HFFc6 (cell line): ENCODE results near the gene MRPS5. TPM values are rescaled to one million over a fixed set of nuclear protein-coding genes. Genes with fewer than 3 reads are reported as not detected.

Experiments used
- DNase-seq: peaks from one replicate; pipeline ENCODE4 v3.0.0-alpha.2; 2018
- H3K27ac Mint-ChIP-seq: 2 replicates; pipeline ENCODE4 v1.8.0; 2020; ENCODE audit warnings: mild to moderate bottlenecking, mixed read lengths
- H3K27me3 Mint-ChIP-seq: 2 replicates; pipeline ENCODE4 v1.8.0; 2021; ENCODE audit warnings: mild to moderate bottlenecking, moderate library complexity, mixed read lengths; ENCODE audit not compliant: insufficient read depth
- H3K36me3 Mint-ChIP-seq: 2 replicates; pipeline ENCODE4 v1.8.0; 2021; ENCODE audit warnings: low read depth, mixed read lengths
- H3K4me1 Mint-ChIP-seq: 2 replicates; pipeline ENCODE4 v1.8.0; 2020; ENCODE audit warnings: low read depth, mixed read lengths
- H3K4me3 Mint-ChIP-seq: 2 replicates; pipeline ENCODE4 v1.8.0; 2020; ENCODE audit warnings: mild to moderate bottlenecking, moderate library complexity, mixed read lengths
- H3K9me3 Mint-ChIP-seq: 2 replicates; pipeline ENCODE4 v1.8.0; 2020; ENCODE audit warnings: mild to moderate bottlenecking, mixed read lengths
- CTCF ChIP-seq: fragments of 200-600 bp; sonication (generic); IDR thresholded peaks from 2 replicates; pipeline ENCODE4 v1.5.0; 2021; ENCODE audit warnings: antibody characterized with exemption, mild to moderate bottlenecking
- total RNA-seq, 6 experiments: library from RNA; stranded (reverse); fragmentation: NEBNext Ultra II Directional; extraction: Animal tissue kit (Norgen Biotek cat#: 25700); gene quantifications; 2 replicates in 1 of 6; 3 replicates in 5 of 6; pipeline ENCODE4 v1.2.3, GENCODE V29; 2021

Gene MRPS5
- total RNA-seq, 6 experiments from 2014 or later, result 39.8 to 46.0 (median 41.3) TPM

- no peaks in the 10 kb centered on the region for H3K9me3 Mint-ChIP-seq
- peaks cover 47% of the 10 kb centered on the region for H3K27me3 Mint-ChIP-seq
- peak overlapping the region; percentile 40 for H3K4me3 Mint-ChIP-seq
- H3K36me3 Mint-ChIP-seq, result no peaks in the 10 kb centered on the region
- H3K4me1 Mint-ChIP-seq, result no peaks in the 10 kb centered on the region
- TF ChIP-seq CTCF, result no peak
- DNase-seq, result no peak
- H3K27ac Mint-ChIP-seq, result no peak overlapping the region
Measured at GRCh38 chr2:95077530-95077825, 44.1 kb downstream of the MRPS5 start.

- no peak overlapping the region for H3K27ac Mint-ChIP-seq
- peak; percentile 33 for DNase-seq
- no peaks in the 10 kb centered on the region for H3K4me1 Mint-ChIP-seq
- H3K9me3 Mint-ChIP-seq, result no peaks in the 10 kb centered on the region
- peak; percentile 89 for TF ChIP-seq CTCF
- H3K27me3 Mint-ChIP-seq, result peaks cover 52% of the 10 kb centered on the region
- H3K36me3 Mint-ChIP-seq, result no peaks in the 10 kb centered on the region
- peak overlapping the region; percentile 77 for H3K4me3 Mint-ChIP-seq
Measured at GRCh38 chr2:95076705-95077529, 44.7 kb downstream of the MRPS5 start.

- no peaks in the 10 kb centered on the region for H3K4me1 Mint-ChIP-seq
- peaks cover 54% of the 10 kb centered on the region for H3K27me3 Mint-ChIP-seq
- no peak overlapping the region for H3K4me3 Mint-ChIP-seq
Measured at GRCh38 chr2:95075440-95076132, 46.0 kb downstream of the MRPS5 start.

GRCh38 chr2:95074663-95075439 is 46.8 kb downstream of the MRPS5 start:
- peaks cover 49% of the 10 kb centered on the region for H3K27me3 Mint-ChIP-seq
- no peaks in the 10 kb centered on the region for H3K36me3 Mint-ChIP-seq
- no peaks in the 10 kb centered on the region for H3K9me3 Mint-ChIP-seq
- H3K27ac Mint-ChIP-seq, result no peak overlapping the region
- no peak for TF ChIP-seq CTCF
- no peak overlapping the region for H3K4me3 Mint-ChIP-seq
- no peak for DNase-seq
- H3K4me1 Mint-ChIP-seq, result no peaks in the 10 kb centered on the region

More at GRCh38 chr2:95075440-95076132, 46.0 kb downstream of the MRPS5 start:
- Mint-ChIP-seq H3K27ac (no peak overlapping the region), H3K36me3 (no peaks in the 10 kb centered on the region), H3K9me3 (no peaks in the 10 kb centered on the region)
- DNase-seq, result no peak
- TF ChIP-seq CTCF, result no peak

- no peak overlapping the region for H3K27ac Mint-ChIP-seq
- H3K27me3 Mint-ChIP-seq, result peaks cover 47% of the 10 kb centered on the region
- H3K36me3 Mint-ChIP-seq, result no peaks in the 10 kb centered on the region
- no peak overlapping the region for H3K4me3 Mint-ChIP-seq
- no peaks in the 10 kb centered on the region for H3K4me1 Mint-ChIP-seq
- no peak for DNase-seq
- no peaks in the 10 kb centered on the region for H3K9me3 Mint-ChIP-seq
- TF ChIP-seq CTCF, result no peak
Measured at GRCh38 chr2:95073856-95074662, 47.5 kb downstream of the MRPS5 start.
